Measurements from ENCODE around the gene IL12B. TPM values are rescaled to one million over a fixed set of nuclear protein-coding genes. Genes with fewer than 3 reads are reported as not detected.

The IL12B gene
- total RNA-seq, 1 experiment from 2014 or later = not detected

DNA sequence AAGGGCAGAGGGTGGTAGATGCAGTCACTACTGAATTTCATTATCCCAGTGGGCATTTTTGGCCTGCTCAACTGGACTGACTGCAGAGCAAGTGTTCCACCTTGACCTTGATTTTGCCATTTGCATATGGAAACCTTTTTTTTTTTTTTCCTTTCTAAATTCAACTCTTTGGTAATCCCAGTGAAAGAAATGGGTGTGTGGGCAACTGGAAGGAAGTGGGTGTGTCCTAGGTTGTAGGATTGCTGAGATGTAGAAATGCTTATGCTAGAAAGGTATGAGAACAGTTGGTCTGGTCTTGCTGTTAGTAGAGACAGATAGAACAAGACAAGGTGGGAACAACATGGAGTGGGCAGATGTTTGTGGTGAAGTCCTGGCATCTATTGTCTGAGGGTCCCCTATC is 7.8 kb upstream of the IL12B start:
- peaks cover 8% of the 10 kb centered on the region for H3K27me3 Mint-ChIP-seq (ENCODE audit: insufficient read depth, unreplicated experiment)
- no peaks in the 10 kb centered on the region for H3K9me3 Mint-ChIP-seq (ENCODE audit: unreplicated experiment)
- TF ChIP-seq CTCF (IDR thresholded peaks at IDR 0.05; ENCODE audit: insufficient read depth in 1 of 2, low read depth in 1 of 2, low read length in 1 of 2, severe bottlenecking in 1 of 2, unreplicated experiment in 1 of 2) = no peak
- no peak for DNase-seq
- Histone ChIP-seq H3K9me3 (no peaks in the 10 kb centered on the region), H3K4me1 (no peaks in the 10 kb centered on the region), H3K4me3 (ENCODE audit: low read depth, low read length) (no peak overlapping the region), H3K27me3 (replicated peaks; ENCODE audit: control insufficient read depth, insufficient read depth, low read length) (no peaks in the 10 kb centered on the region), H3K36me3 (ENCODE audit: control insufficient read depth, insufficient read depth, low read length) (no peaks in the 10 kb centered on the region)
- no TSS peak for BruUV-seq (replicated peaks)
- CTCF ChIA-PET = no interaction called here
- POLR2A ChIA-PET = no interaction called here
- H3K4me3 Mint-ChIP-seq (ENCODE audit: unreplicated experiment) = no peak overlapping the region
- intact Hi-C loops (cut with micrococcal nuclease; ENCODE audit: unreplicated experiment) = no loop called here
- H3K36me3 Mint-ChIP-seq (ENCODE audit: insufficient read depth, unreplicated experiment) = no peaks in the 10 kb centered on the region
- H3K4me1 Mint-ChIP-seq (ENCODE audit: low read depth, unreplicated experiment) = no peaks in the 10 kb centered on the region
- H3K27ac Mint-ChIP-seq (ENCODE audit: unreplicated experiment) = no peak overlapping the region

GRCh38 chr5:159337016-159337955 is 7.0 kb upstream of the IL12B start:
- H3K27me3 Mint-ChIP-seq (ENCODE audit: insufficient read depth, unreplicated experiment) = peaks cover 8% of the 10 kb centered on the region
- no peaks in the 10 kb centered on the region for H3K4me1 ChIP-seq
- H3K9me3 Mint-ChIP-seq (ENCODE audit: unreplicated experiment) = no peaks in the 10 kb centered on the region
- intact Hi-C loops (cut with micrococcal nuclease; ENCODE audit: unreplicated experiment) = no loop called here
- no peak for TF ChIP-seq CTCF (IDR thresholded peaks at IDR 0.05; ENCODE audit: insufficient read depth in 1 of 2, low read depth in 1 of 2, low read length in 1 of 2, severe bottlenecking in 1 of 2, unreplicated experiment in 1 of 2)
- H3K36me3 ChIP-seq (ENCODE audit: control insufficient read depth, insufficient read depth, low read length) = no peaks in the 10 kb centered on the region
- H3K36me3 Mint-ChIP-seq (ENCODE audit: insufficient read depth, unreplicated experiment) = no peaks in the 10 kb centered on the region
- no peak for DNase-seq
- POLR2A ChIA-PET = no interaction called here
- BruUV-seq (replicated peaks) = no TSS peak
- H3K4me3 ChIP-seq (ENCODE audit: low read depth, low read length) = no peak overlapping the region
- CTCF ChIA-PET = no interaction called here
- H3K27ac Mint-ChIP-seq (ENCODE audit: unreplicated experiment) = no peak overlapping the region
- no peaks in the 10 kb centered on the region for H3K9me3 ChIP-seq
- H3K4me1 Mint-ChIP-seq (ENCODE audit: low read depth, unreplicated experiment) = no peaks in the 10 kb centered on the region
- H3K27me3 ChIP-seq (replicated peaks; ENCODE audit: control insufficient read depth, insufficient read depth, low read length) = no peaks in the 10 kb centered on the region
- H3K4me3 Mint-ChIP-seq (ENCODE audit: unreplicated experiment) = no peak overlapping the region

GRCh38 chr5:159336586-159336985 is 6.3 kb upstream of the IL12B start:
- H3K27ac Mint-ChIP-seq (ENCODE audit: unreplicated experiment) = no peak overlapping the region
- CTCF ChIA-PET = no interaction called here

More at GRCh38 chr5:159336586-159336985, 6.3 kb upstream of the IL12B start:
- Mint-ChIP-seq H3K9me3 (ENCODE audit: unreplicated experiment) (no peaks in the 10 kb centered on the region), H3K4me3 (ENCODE audit: unreplicated experiment) (no peak overlapping the region), H3K27me3 (ENCODE audit: insufficient read depth, unreplicated experiment) (peaks cover 9% of the 10 kb centered on the region), H3K36me3 (ENCODE audit: insufficient read depth, unreplicated experiment) (no peaks in the 10 kb centered on the region), H3K4me1 (ENCODE audit: low read depth, unreplicated experiment) (no peaks in the 10 kb centered on the region)
- H3K27me3 ChIP-seq (replicated peaks; ENCODE audit: control insufficient read depth, insufficient read depth, low read length) = no peaks in the 10 kb centered on the region
- H3K9me3 ChIP-seq = no peaks in the 10 kb centered on the region
- no peak for TF ChIP-seq CTCF (IDR thresholded peaks at IDR 0.05; ENCODE audit: insufficient read depth in 1 of 2, low read depth in 1 of 2, low read length in 1 of 2, severe bottlenecking in 1 of 2, unreplicated experiment in 1 of 2)
- H3K4me3 ChIP-seq (ENCODE audit: low read depth, low read length) = no peak overlapping the region
- H3K4me1 ChIP-seq = no peaks in the 10 kb centered on the region
- H3K36me3 ChIP-seq (ENCODE audit: control insufficient read depth, insufficient read depth, low read length) = no peaks in the 10 kb centered on the region
- DNase-seq = no peak
- no TSS peak for BruUV-seq (replicated peaks)
- POLR2A ChIA-PET = no interaction called here
- intact Hi-C loops (cut with micrococcal nuclease; ENCODE audit: unreplicated experiment) = no loop called here

Measured in Caco-2 (cell line).